HepG2 (cell line): ENCODE data around the gene WDR43. TPM values are rescaled to one million over a fixed set of nuclear protein-coding genes. Genes with fewer than 3 reads are reported as not detected.
A peak's percentile ranks its signal among the peaks of the same experiment; 100 is the strongest.

Experiments
- ATAC-seq: fragments of 200-7000 bp; cut with Tn5 transposase; 3 replicates; pipeline ENCODE4 v1.9.1; 2020; ENCODE audit warnings: mild to moderate bottlenecking, moderate library complexity
- BruUV-seq: library from RNA; stranded (reverse); fragments of 400-500 nt; replicated peaks from 2 replicates; lab custom pipeline; 2021; lab: Mats Ljungman, UMichigan
- CTCF ChIA-PET: fragments of 300-600 bp; formaldehyde crosslinking; extraction: SDS; loops from one replicate; lab custom pipeline; 2021; ENCODE audit warnings: low total read pairs, inconsistent platforms, low intra/inter-chr PET ratio; lab: Yijun Ruan, JAX
- POLR2A ChIA-PET: fragments of 350-600 bp; sonication (Branson Sonifier 250); formaldehyde crosslinking; loops from one replicate; lab custom pipeline; 2020; ENCODE audit warnings: antibody characterized with exemption, inconsistent platforms; lab: Yijun Ruan, JAX
- DNase-seq: peaks from one replicate; pipeline ENCODE4 v3.0.0-alpha.2; 2015; ENCODE audit warnings: low spot score
- FAIRE-seq: peaks from 3 replicates; lab custom pipeline; 2011; peaks lifted over from hg19 to GRCh38; lab: Jason Lieb, UNC
- H2AFZ ChIP-seq: one replicate; pipeline ENCODE4 v1.6.1; 2011; ENCODE audit warnings: low read length, inconsistent platforms
- H3K27ac ChIP-seq: fragments of 300-600 bp; 3 replicates; pipeline ENCODE4 v1.8.0; 2011; ENCODE audit warnings: mixed run types, mild to moderate bottlenecking, mixed read lengths, low read length, inconsistent platforms; ENCODE audit not compliant: insufficient read depth; ENCODE audit errors: extremely low read length
- H3K27me3 ChIP-seq, 2 experiments: fragments of 200-600 bp in 1 of 2; 2 replicates in 1 of 2; 3 replicates in 1 of 2; pipeline versions ENCODE4 v1.6.0 to v1.8.0; 2011; ENCODE audit warnings: low read length in 2 of 2, mild to moderate bottlenecking in 2 of 2, moderate library complexity in 2 of 2, inconsistent platforms in 1 of 2; ENCODE audit not compliant: insufficient read depth in 2 of 2, control insufficient read depth in 1 of 2
- H3K36me3 ChIP-seq, 2 experiments: fragments of 200-600 bp in 1 of 2; replicated peaks in 1 of 2; 2 replicates in 1 of 2; 3 replicates in 1 of 2; pipeline versions ENCODE4 v1.5.1 to v1.8.0; 2011; ENCODE audit warnings: low read length in 2 of 2, inconsistent platforms in 1 of 2; ENCODE audit not compliant: insufficient read depth in 2 of 2, control insufficient read depth in 1 of 2
- H3K4me1 ChIP-seq: 2 replicates; pipeline ENCODE4 v1.5.1; 2012; ENCODE audit warnings: low read length, inconsistent platforms; ENCODE audit not compliant: insufficient read depth
- H3K4me2 ChIP-seq: 2 replicates; pipeline ENCODE4 v1.6.0; 2011; ENCODE audit warnings: low read depth, low read length, inconsistent platforms
- H3K4me3 ChIP-seq, 3 experiments: fragments of 200-600 bp in 1 of 3; sonication (generic), shearing (Covaris generic) in 1 of 3; replicated peaks in 1 of 3; 2 replicates each; pipeline ENCODE4 v1.5.1; 2011 to 2016; ENCODE audit warnings: low read length in 3 of 3, inconsistent platforms in 2 of 3, low read depth in 2 of 3, mild to moderate bottlenecking in 2 of 3, control low read depth in 1 of 3, mixed read lengths in 1 of 3; ENCODE audit not compliant: insufficient read depth in 1 of 3
- H3K79me2 ChIP-seq: one replicate; pipeline ENCODE4 v1.6.1; 2011; ENCODE audit warnings: low read length, inconsistent platforms; ENCODE audit not compliant: insufficient read depth
- H3K9ac ChIP-seq: 2 replicates; pipeline ENCODE4 v1.6.0; 2011; ENCODE audit warnings: mild to moderate bottlenecking, low read depth, low read length, inconsistent platforms; ENCODE audit not compliant: insufficient read depth
- H3K9me3 ChIP-seq: 2 replicates; pipeline ENCODE4 v1.5.1; 2012; ENCODE audit warnings: mild to moderate bottlenecking, low read length
- H4K20me1 ChIP-seq: 2 replicates; pipeline ENCODE4 v1.6.0; 2011; ENCODE audit warnings: inconsistent platforms, mild to moderate bottlenecking, low read length, moderate library complexity; ENCODE audit not compliant: insufficient read depth
- ELF4 ChIP-seq: sonication (generic); formaldehyde crosslinking; IDR thresholded peaks from 2 replicates; pipeline ENCODE4 v1.5.0; 2020; ENCODE audit warnings: missing genetic modification reagents, mild to moderate bottlenecking, moderate library complexity, borderline replicate concordance
- GATAD1 ChIP-seq: IDR thresholded peaks from 2 replicates; pipeline ENCODE4 v1.6.1; 2016; ENCODE audit warnings: missing genetic modification reagents, missing compliant biosample characterization
- KAT7 ChIP-seq: IDR thresholded peaks from 2 replicates; pipeline ENCODE4 v1.6.1; 2018; ENCODE audit warnings: borderline replicate concordance, missing compliant biosample characterization
- KDM3A ChIP-seq: IDR thresholded peaks from 2 replicates; pipeline ENCODE4 v1.6.1; 2018; ENCODE audit warnings: low read depth, missing compliant biosample characterization
- NFYB ChIP-seq: sonication (generic); formaldehyde crosslinking; IDR thresholded peaks from 2 replicates; pipeline ENCODE4 v1.4.0; 2020; ENCODE audit warnings: missing genetic modification reagents
- RBFOX2 ChIP-seq: fragments of 200-400 bp; formaldehyde crosslinking; IDR thresholded peaks from 2 replicates; pipeline ENCODE4 v1.6.1; 2017; ENCODE audit warnings: low read depth, mild to moderate bottlenecking, low read length
- SMARCC2 ChIP-seq: fragments of 450-650 bp; IDR thresholded peaks from 2 replicates; pipeline ENCODE4 v1.6.1; 2017; ENCODE audit warnings: antibody characterized with exemption, mild to moderate bottlenecking
- YEATS2 ChIP-seq: sonication (generic); formaldehyde crosslinking; IDR thresholded peaks from 2 replicates; pipeline ENCODE4 v1.4.0; 2020; ENCODE audit warnings: missing genetic modification reagents, borderline replicate concordance
- ZEB1 ChIP-seq: IDR thresholded peaks from 2 replicates; pipeline ENCODE4 v1.6.1; 2012; ENCODE audit warnings: mild to moderate bottlenecking, low read depth, inconsistent platforms; ENCODE audit not compliant: insufficient replicate concordance
- ZNF276 ChIP-seq: sonication (generic); formaldehyde crosslinking; IDR thresholded peaks from 2 replicates; pipeline ENCODE4 v1.4.0; 2020; ENCODE audit warnings: mild to moderate bottlenecking, low read depth, missing genetic modification reagents
- ZNF44 ChIP-seq: sonication (generic); formaldehyde crosslinking; IDR thresholded peaks from 2 replicates; pipeline ENCODE4 v1.5.1; 2020; ENCODE audit warnings: mild to moderate bottlenecking, missing genetic modification reagents
- ZNF570 ChIP-seq: sonication (generic); formaldehyde crosslinking; IDR thresholded peaks from 2 replicates; pipeline ENCODE4 v1.4.0; 2020; ENCODE audit warnings: mild to moderate bottlenecking, missing genetic modification reagents, borderline replicate concordance
- ZNF646 ChIP-seq: sonication (generic); formaldehyde crosslinking; IDR thresholded peaks from 2 replicates; pipeline ENCODE4 v1.9.0; 2021; ENCODE audit warnings: mild to moderate bottlenecking, missing genetic modification reagents
- ZNF670 ChIP-seq: sonication (generic); formaldehyde crosslinking; IDR thresholded peaks from 2 replicates; pipeline ENCODE4 v1.8.0; 2022; ENCODE audit warnings: mild to moderate bottlenecking, missing genetic modification reagents, borderline replicate concordance
- ZNF704 ChIP-seq: sonication (generic); formaldehyde crosslinking; IDR thresholded peaks from 2 replicates; pipeline ENCODE4 v1.8.1; 2023; ENCODE audit warnings: mild to moderate bottlenecking, inconsistent platforms, moderate library complexity, missing genetic modification reagents, borderline replicate concordance
- ZNF720 ChIP-seq: sonication (generic); formaldehyde crosslinking; IDR thresholded peaks from 2 replicates; pipeline ENCODE4 v1.4.0; 2020; ENCODE audit warnings: missing genetic modification reagents
- WGBS: methylation state at CpG from one replicate; pipeline ENCODE4 v1.1.6; 2017; ENCODE audit warnings: low lambda C conversion rate; 5-methylcytosine and 5-hydroxymethylcytosine counted together
- in situ Hi-C: cut with HindIII; loops from 2 replicates; pipeline ENCODE4 v1.10.0; 2017; ENCODE audit warnings: low pct_unique_long_range_greater_than_20kb; ENCODE audit not compliant: extremely low pct_ligation_motif_present
- intact Hi-C: fragments of 100-400 bp; cut with micrococcal nuclease; formaldehyde crosslinking; loops from one replicate; pipeline ENCODE4 v1.10.0; 2022; ENCODE audit not compliant: unreplicated experiment
- polyA plus RNA-seq, 8 experiments: library from polyadenylated mRNA; depleted of rRNA in 3 of 8; stranded (reverse) in 7 of 8; unstranded in 1 of 8; fragments of >200 nt; fragmentation: Illumina TruSeq in 4 of 8; extraction: Trizol in 4 of 8; gene quantifications; 2 replicates each; pipeline versions ENCODE4 v1.2.1 to v1.2.3, GENCODE V29; 2011 to 2016; ENCODE audit warnings: low read depth in 4 of 8, missing spikeins in 1 of 8, mixed read lengths in 1 of 8; ENCODE audit not compliant: insufficient read depth in 1 of 8
- total RNA-seq, 5 experiments: library from RNA; depleted of rRNA; stranded (reverse); fragments of >200 nt; fragmentation: Illumina TruSeq; extraction: Trizol; gene quantifications; 2 replicates each; pipeline ENCODE4 v1.2.3, GENCODE V29; 2016; ENCODE audit warnings: low read depth in 1 of 5

Gene WDR43
- total and polyA plus RNA-seq, 2 of the 13 experiments (the other 11 are each of a cell fraction or from before 2014, with no cell fraction given): 121 to 167 TPM

GRCh38 chr2:28896906-28897305 is 2.4 kb downstream of the WDR43 start:
- FAIRE-seq: no peak

More at GRCh38 chr2:28896906-28897305, 2.4 kb downstream of the WDR43 start:
- ChIA-PET CTCF (no interaction called here), POLR2A (interaction anchor here (0.9 to 3.8 kb wide), 3 partner anchors 14 to 55 kb away, joined by 4 to 52 read pairs (median 6); partner anchors contain the start of gene TRMT61B)
- peak overlapping the region; percentile 85 for H3K4me2 ChIP-seq
- in situ Hi-C loops: no loop called here
- peak overlapping the region; percentile 100 for H3K9ac ChIP-seq
- peak overlapping the region; percentile 82 to 100 (median 91); a peak in 5 of 6 replicates for H3K4me3 ChIP-seq
- no peak for ATAC-seq
- DNase-seq: no peak
- peaks cover 70% of the 10 kb centered on the region for H4K20me1 ChIP-seq
- peaks cover 50% of the 10 kb centered on the region for H3K4me1 ChIP-seq
- peaks cover 3 to 12% of the 10 kb centered on the region in 2 experiments; a peak in 4 of 5 replicates for H3K36me3 ChIP-seq
- no peaks in the 10 kb centered on the region; a peak in 1 of 5 replicates for H3K27me3 ChIP-seq
- WGBS: 16% methylated on average over 2 of the region's 2 CpGs
- no TSS peak for BruUV-seq
- no peak for TF ChIP-seq GATAD1 (CRISPR knock-in tag)
- no peak for TF ChIP-seq ZNF646
- no peak for TF ChIP-seq YEATS2
- TF ChIP-seq ELF4 (CRISPR knock-in tag): no peak
- no peak for TF ChIP-seq ZEB1
- no peak for TF ChIP-seq ZNF44 (CRISPR knock-in tag)
- TF ChIP-seq NFYB: no peak
- no peak for TF ChIP-seq SMARCC2
- no peak for TF ChIP-seq ZNF570 (CRISPR knock-in tag)
- no peak for TF ChIP-seq ZNF670
- no peak for TF ChIP-seq KDM3A (CRISPR knock-in tag)
- no peak for TF ChIP-seq ZNF704 (CRISPR knock-in tag)
- TF ChIP-seq RBFOX2: no peak
- no peak for TF ChIP-seq ZNF276
- no peak for TF ChIP-seq KAT7 (CRISPR knock-in tag)
- TF ChIP-seq ZNF720 (CRISPR knock-in tag): no peak
- no peak overlapping the region for H3K27ac ChIP-seq
- intact Hi-C loops: no loop called here
- peaks cover 75% of the 10 kb centered on the region for H3K79me2 ChIP-seq
- H3K9me3 ChIP-seq: no peaks in the 10 kb centered on the region
- no peak overlapping the region for H2AFZ ChIP-seq
